IMR-90 (cell line): Measurements from ENCODE around the gene CPNE6. TPM values are rescaled to one million over a fixed set of nuclear protein-coding genes. Genes with fewer than 3 reads are reported as not detected.

ENCODE experiments used
- ATAC-seq: fragments of 200-7000 bp; cut with Tn5 transposase; 2 replicates; pipeline ENCODE4 v1.9.1; 2020; ENCODE audit warnings: low read depth, mild to moderate bottlenecking, moderate library complexity
- BruUV-seq: library from RNA; stranded (reverse); fragments of 400-500 nt; replicated peaks from 2 replicates; lab custom pipeline; 2021; lab: Mats Ljungman, UMichigan
- CTCF ChIA-PET: fragments of 300-600 bp; formaldehyde crosslinking; extraction: SDS; loops from one replicate; lab custom pipeline; 2021; ENCODE audit warnings: antibody characterized with exemption; lab: Yijun Ruan, JAX
- POLR2A ChIA-PET: fragments of 300-600 bp; sonication (Branson Sonifier 250); formaldehyde crosslinking; loops from one replicate; lab custom pipeline; 2022; ENCODE audit warnings: antibody characterized with exemption; ENCODE audit not compliant: unreplicated experiment; lab: Charles Lee
- DNase-seq: peaks from one replicate; pipeline ENCODE4 v3.0.0; 2013
- H2AFZ ChIP-seq: replicated peaks from 2 replicates; pipeline ENCODE3; 2013; ENCODE audit warnings: low read length, mild to moderate bottlenecking; ENCODE audit not compliant: poor library complexity
- H2AK5ac ChIP-seq: 2 replicates; pipeline ENCODE4 v1.6.1; 2013; ENCODE audit warnings: low read depth, low read length, inconsistent platforms
- H2AK9ac ChIP-seq: replicated peaks from 2 replicates; pipeline ENCODE3; 2013; ENCODE audit warnings: mild to moderate bottlenecking, low read depth, low read length, moderate library complexity; ENCODE audit not compliant: poor library complexity
- H2BK120ac ChIP-seq: 2 replicates; pipeline ENCODE4 v1.6.1; 2013; ENCODE audit warnings: low read depth, low read length, inconsistent platforms
- H2BK15ac ChIP-seq: 3 replicates; pipeline ENCODE4 v1.6.1; 2013; ENCODE audit warnings: low read depth, low read length, inconsistent platforms
- H2BK20ac ChIP-seq: 2 replicates; pipeline ENCODE4 v1.6.1; 2013; ENCODE audit warnings: low read depth, mild to moderate bottlenecking, inconsistent platforms, low read length, moderate library complexity
- H2BK5ac ChIP-seq: 2 replicates; pipeline ENCODE4 v1.6.1; 2013; ENCODE audit warnings: mild to moderate bottlenecking, low read depth, low read length, inconsistent platforms; ENCODE audit not compliant: poor library complexity, severe bottlenecking
- H3K14ac ChIP-seq: replicated peaks from 2 replicates; pipeline ENCODE4 v1.6.1; 2013; ENCODE audit warnings: low read depth, low read length, inconsistent platforms
- H3K18ac ChIP-seq: 2 replicates; pipeline ENCODE4 v1.6.1; 2013; ENCODE audit warnings: low read depth, low read length, control low read depth
- H3K23ac ChIP-seq: 2 replicates; pipeline ENCODE4 v1.6.1; 2013; ENCODE audit warnings: low read depth, low read length, inconsistent platforms
- H3K27ac ChIP-seq: 2 replicates; pipeline ENCODE4 v1.5.1; 2013; ENCODE audit warnings: mild to moderate bottlenecking, control low read depth, low read length; ENCODE audit not compliant: insufficient read depth
- H3K27me3 ChIP-seq: 2 replicates; pipeline ENCODE4 v1.6.1; 2013; ENCODE audit warnings: low read length; ENCODE audit not compliant: control insufficient read depth, insufficient read depth
- H3K36me3 ChIP-seq: 2 replicates; pipeline ENCODE4 v1.6.1; 2013; ENCODE audit warnings: low read length, mixed read lengths; ENCODE audit not compliant: control insufficient read depth, insufficient read depth
- H3K4ac ChIP-seq: 2 replicates; pipeline ENCODE4 v1.6.1; 2013; ENCODE audit warnings: low read depth, low read length, inconsistent platforms
- H3K4me1 ChIP-seq: 2 replicates; pipeline ENCODE4 v1.6.1; 2013; ENCODE audit warnings: low read length, mixed read lengths; ENCODE audit not compliant: control insufficient read depth, insufficient read depth
- H3K4me2 ChIP-seq: 2 replicates; pipeline ENCODE4 v1.6.1; 2013; ENCODE audit warnings: low read depth, mild to moderate bottlenecking, control low read depth, low read length, moderate library complexity
- H3K4me3 ChIP-seq: 2 replicates; pipeline ENCODE4 v1.5.1; 2013; ENCODE audit warnings: low read depth, mild to moderate bottlenecking, control low read depth, low read length, moderate library complexity; ENCODE audit not compliant: insufficient read depth
- H3K56ac ChIP-seq: 2 replicates; pipeline ENCODE4 v1.6.1; 2013; ENCODE audit warnings: low read length, inconsistent platforms; ENCODE audit not compliant: insufficient read depth; ENCODE audit errors: extremely low read depth
- H3K79me1 ChIP-seq, 2 experiments: 2 replicates each; pipeline ENCODE4 v1.6.1; 2013; ENCODE audit warnings: low read length in 2 of 2, inconsistent platforms in 1 of 2, low read depth in 1 of 2
- H3K9ac ChIP-seq: 2 replicates; pipeline ENCODE4 v1.6.1; 2013; ENCODE audit warnings: low read depth, low read length, control low read depth
- H3K9me1 ChIP-seq: 2 replicates; pipeline ENCODE4 v1.6.1; 2013; ENCODE audit warnings: low read length, inconsistent platforms; ENCODE audit not compliant: insufficient read depth
- H3K9me3 ChIP-seq: 2 replicates; pipeline ENCODE4 v1.6.1; 2013; ENCODE audit warnings: low read length; ENCODE audit not compliant: control insufficient read depth, insufficient read depth
- H4K20me1 ChIP-seq: 2 replicates; pipeline ENCODE4 v1.6.1; 2013; ENCODE audit warnings: low read length, inconsistent platforms; ENCODE audit not compliant: insufficient read depth
- H4K5ac ChIP-seq: 2 replicates; pipeline ENCODE4 v1.6.1; 2013; ENCODE audit warnings: mild to moderate bottlenecking, low read depth, low read length, control low read depth
- H4K8ac ChIP-seq, 2 experiments: 2 replicates each; pipeline ENCODE4 v1.6.1; 2013; ENCODE audit warnings: low read depth in 2 of 2, low read length in 2 of 2, control low read depth in 1 of 2, inconsistent platforms in 1 of 2
- H4K91ac ChIP-seq: 2 replicates; pipeline ENCODE4 v1.6.1; 2013; ENCODE audit warnings: low read depth, low read length, inconsistent platforms; ENCODE audit not compliant: insufficient read depth
- BHLHE40 ChIP-seq: fragments of 150-350 bp; IDR thresholded peaks from 2 replicates; pipeline ENCODE4 v1.6.1; 2016; ENCODE audit warnings: mild to moderate bottlenecking, low read depth, low read length
- CEBPB ChIP-seq: IDR thresholded peaks from 2 replicates; pipeline ENCODE4 v1.6.1; 2012; ENCODE audit warnings: low read depth, low read length, improper control_type of control experiment
- CHD1 ChIP-seq: IDR thresholded peaks from 2 replicates; pipeline ENCODE4 v1.6.1; 2012; ENCODE audit warnings: low read depth, low read length, improper control_type of control experiment
- FOS ChIP-seq: fragments of 150-350 bp; IDR thresholded peaks from 2 replicates; pipeline ENCODE4 v1.6.1; 2016; ENCODE audit warnings: low read depth, low read length
- NFE2L2 ChIP-seq: fragments of 150-350 bp; IDR thresholded peaks from 2 replicates; pipeline ENCODE4 v1.6.1; 2016; ENCODE audit warnings: low read depth, mild to moderate bottlenecking, low read length
- RCOR1 ChIP-seq: IDR thresholded peaks from 2 replicates; pipeline ENCODE4 v1.6.1; 2012; ENCODE audit warnings: mild to moderate bottlenecking, low read length, improper control_type of control experiment; ENCODE audit not compliant: insufficient replicate concordance
- WGBS, 2 experiments: methylation state at CpG; one replicate each; pipeline versions ENCODE4 v1.1.5 to v1.1.7; 2013; ENCODE audit warnings: missing lambda C conversion rate in 2 of 2; ENCODE audit not compliant: insufficient read length in 1 of 2; ENCODE audit errors: extremely low coverage in 2 of 2; 5-methylcytosine and 5-hydroxymethylcytosine counted together
- dilution Hi-C: fragments of 300-500 bp; cut with HindIII; formaldehyde crosslinking; loops from one replicate; pipeline ENCODE4 v1.14.3; 2018; ENCODE audit warnings: low sequenced_read_pairs; ENCODE audit not compliant: unreplicated experiment
- in situ Hi-C: fragments of 300-500 bp; cut with MboI; formaldehyde crosslinking; loops from 3 replicates; pipeline ENCODE4 v1.14.3; 2019; ENCODE audit warnings: low sequenced_read_pairs, inconsistent platforms, mixed read lengths
- intact Hi-C: fragments of 100-400 bp; cut with micrococcal nuclease; formaldehyde crosslinking; loops from 2 replicates; pipeline ENCODE4 v1.10.0; 2022
- polyA plus RNA-seq, 3 experiments: library from polyadenylated mRNA; depleted of rRNA; stranded (reverse); fragments of >200 nt; gene quantifications; 2 replicates each; pipeline ENCODE4 v1.2.3, GENCODE V29; 2012; ENCODE audit warnings: low replicate concordance in 1 of 3
- total RNA-seq: library from RNA; depleted of rRNA; stranded (reverse); fragments of >200 nt; gene quantifications from 2 replicates; pipeline ENCODE4 v1.2.3, GENCODE V29; 2012
- TF ChIP-seq, protein P1 (sequence below): conservative IDR thresholded peaks from 2 replicates; pipeline ENCODE4 v1.5.1; 2012; ENCODE audit warnings: mild to moderate bottlenecking, low read depth, low read length, improper control_type of control experiment
- TF ChIP-seq, protein P2 (sequence below): fragments of 150-350 bp; IDR thresholded peaks from 2 replicates; pipeline ENCODE4 v1.6.1; 2017; ENCODE audit warnings: mild to moderate bottlenecking, antibody characterized with exemption, low read length, low read depth
- TF ChIP-seq, protein P3 (sequence below): fragments of 150-350 bp; IDR thresholded peaks from 2 replicates; pipeline ENCODE4 v1.6.1; 2016; ENCODE audit warnings: low read depth, mild to moderate bottlenecking, low read length, moderate library complexity, borderline replicate concordance

Gene CPNE6
- total and polyA plus RNA-seq, 2 of the 4 experiments (the other 2 are of a cell fraction): not detected

DNA sequence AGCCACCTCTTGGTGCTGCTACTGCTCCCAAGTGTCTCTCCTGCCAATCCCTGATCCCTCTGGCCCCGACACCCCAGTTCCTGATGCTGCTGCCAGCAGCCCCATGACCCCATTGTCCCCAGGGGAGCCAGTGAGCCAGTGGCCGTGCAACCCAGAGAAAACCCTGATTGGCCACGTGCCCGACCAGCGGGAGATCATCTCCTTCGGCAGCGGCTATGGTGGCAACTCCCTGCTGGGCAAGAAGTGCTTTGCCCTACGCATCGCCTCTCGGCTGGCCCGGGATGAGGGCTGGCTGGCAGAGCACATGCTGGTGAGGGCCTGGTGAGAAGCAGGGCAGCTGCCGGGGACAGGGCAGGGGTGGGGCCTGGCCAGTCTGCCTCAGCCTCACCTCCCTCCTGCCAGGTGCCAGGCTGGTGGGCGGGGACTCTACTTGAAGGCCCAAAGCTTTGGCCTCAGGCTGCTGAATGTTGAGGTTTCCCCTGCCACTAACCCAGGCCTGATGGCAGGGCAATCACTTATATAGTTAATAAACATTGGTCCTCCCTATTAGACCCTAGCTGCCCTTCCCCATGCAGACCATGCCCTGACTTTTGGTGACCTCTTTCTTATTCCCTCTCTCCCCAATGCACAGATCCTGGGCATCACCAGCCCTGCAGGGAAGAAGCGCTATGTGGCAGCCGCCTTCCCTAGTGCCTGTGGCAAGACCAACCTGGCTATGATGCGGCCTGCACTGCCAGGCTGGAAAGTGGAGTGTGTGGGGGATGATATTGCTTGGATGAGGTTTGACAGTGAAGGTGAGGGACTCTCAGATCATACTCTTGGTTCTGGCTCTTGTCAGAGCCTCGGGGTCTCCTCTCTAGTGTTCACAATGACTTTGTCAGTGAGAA, 27.8 kb downstream of the CPNE6 start (continued):
- no peak for TF ChIP-seq RCOR1

DNA sequence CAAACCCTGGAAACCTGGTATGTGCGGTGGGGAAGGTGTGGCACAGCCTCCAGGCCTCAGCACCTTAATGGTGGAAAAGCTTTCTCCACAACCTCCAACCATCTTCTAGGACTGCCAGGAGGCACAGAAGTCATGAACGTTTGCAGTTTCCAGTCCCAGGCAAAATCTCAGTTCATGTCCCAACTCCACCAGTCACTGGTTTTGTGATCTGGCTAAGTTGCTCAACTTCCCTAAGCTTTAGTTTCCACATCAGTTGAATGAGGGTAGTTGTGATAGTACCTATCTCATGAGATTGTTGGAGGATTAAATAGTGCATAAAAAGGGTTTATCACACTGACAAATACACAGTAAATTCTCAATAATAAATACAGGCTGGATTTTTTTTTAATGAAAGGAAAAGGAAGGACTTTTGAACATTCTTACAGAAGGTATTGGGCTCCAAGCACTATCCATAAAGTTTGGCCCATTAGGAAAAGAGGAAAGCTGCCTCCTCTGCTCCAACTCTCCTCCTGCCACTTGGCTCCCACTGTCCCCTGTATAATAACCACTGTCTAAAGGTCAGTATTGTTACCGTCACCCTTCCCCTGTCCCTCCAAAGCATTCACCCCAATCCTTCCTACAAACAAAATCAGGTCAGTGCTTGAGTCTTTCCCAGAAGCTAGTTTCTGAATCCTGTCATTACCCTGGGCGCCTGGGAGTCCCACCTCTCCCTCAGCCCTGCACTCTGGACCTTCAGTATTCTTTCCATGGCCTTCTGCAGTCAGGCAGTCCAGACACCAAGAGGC, 29.0 kb downstream of the CPNE6 start:
- H2AK5ac ChIP-seq: no peak overlapping the region
- no peak for ATAC-seq
- no peak overlapping the region for H4K5ac ChIP-seq
- H3K9me3 ChIP-seq: no peaks in the 10 kb centered on the region; the same call in 1 of the 2 replicates
- no peak overlapping the region for H3K18ac ChIP-seq
- peaks cover 45% of the 10 kb centered on the region for H3K36me3 ChIP-seq
- H4K20me1 ChIP-seq: peaks cover 19% of the 10 kb centered on the region; the same call in 1 of the 2 replicates
- no peak overlapping the region for H4K91ac ChIP-seq
- H2BK20ac ChIP-seq: no peak overlapping the region
- dilution Hi-C loops (no loop called here), intact Hi-C loops (no loop called here), in situ Hi-C loops (no loop called here)
- ChIA-PET CTCF (no interaction called here), POLR2A (no interaction called here)
- peaks cover 17% of the 10 kb centered on the region for H3K9me1 ChIP-seq
- peaks cover 4% of the 10 kb centered on the region for H3K4me1 ChIP-seq
- H2BK120ac ChIP-seq: no peak overlapping the region
- H3K23ac ChIP-seq: no peak overlapping the region; the same call in 1 of the 2 replicates
- no peak overlapping the region for H2AFZ ChIP-seq
- no peak overlapping the region for H3K4me3 ChIP-seq
- no peak overlapping the region for H2BK15ac ChIP-seq
- H3K14ac ChIP-seq: no peak overlapping the region
- H3K4me2 ChIP-seq: no peak overlapping the region
- H3K27me3 ChIP-seq: no peaks in the 10 kb centered on the region
- H3K4ac ChIP-seq: no peak overlapping the region
- no peak overlapping the region for H2AK9ac ChIP-seq
- no peak overlapping the region for H2BK5ac ChIP-seq
- 100% methylated on average over 1 of the region's 4 CpGs; no CpG with 5 or more reads in 1 of the 2 experiments for WGBS, 2 experiments
- H3K79me1 ChIP-seq: peaks cover 14 to 31% of the 10 kb centered on the region in 2 experiments
- no peak for TF ChIP-seq RCOR1
- no peak for TF ChIP-seq CHD1
- no peak for TF ChIP-seq BHLHE40
- TF ChIP-seq, protein P1, sequence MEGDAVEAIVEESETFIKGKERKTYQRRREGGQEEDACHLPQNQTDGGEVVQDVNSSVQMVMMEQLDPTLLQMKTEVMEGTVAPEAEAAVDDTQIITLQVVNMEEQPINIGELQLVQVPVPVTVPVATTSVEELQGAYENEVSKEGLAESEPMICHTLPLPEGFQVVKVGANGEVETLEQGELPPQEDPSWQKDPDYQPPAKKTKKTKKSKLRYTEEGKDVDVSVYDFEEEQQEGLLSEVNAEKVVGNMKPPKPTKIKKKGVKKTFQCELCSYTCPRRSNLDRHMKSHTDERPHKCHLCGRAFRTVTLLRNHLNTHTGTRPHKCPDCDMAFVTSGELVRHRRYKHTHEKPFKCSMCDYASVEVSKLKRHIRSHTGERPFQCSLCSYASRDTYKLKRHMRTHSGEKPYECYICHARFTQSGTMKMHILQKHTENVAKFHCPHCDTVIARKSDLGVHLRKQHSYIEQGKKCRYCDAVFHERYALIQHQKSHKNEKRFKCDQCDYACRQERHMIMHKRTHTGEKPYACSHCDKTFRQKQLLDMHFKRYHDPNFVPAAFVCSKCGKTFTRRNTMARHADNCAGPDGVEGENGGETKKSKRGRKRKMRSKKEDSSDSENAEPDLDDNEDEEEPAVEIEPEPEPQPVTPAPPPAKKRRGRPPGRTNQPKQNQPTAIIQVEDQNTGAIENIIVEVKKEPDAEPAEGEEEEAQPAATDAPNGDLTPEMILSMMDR: no peak
- no peak for TF ChIP-seq NFE2L2
- no peak for TF ChIP-seq CEBPB
- TF ChIP-seq FOS: no peak
- TF ChIP-seq, protein P2, sequence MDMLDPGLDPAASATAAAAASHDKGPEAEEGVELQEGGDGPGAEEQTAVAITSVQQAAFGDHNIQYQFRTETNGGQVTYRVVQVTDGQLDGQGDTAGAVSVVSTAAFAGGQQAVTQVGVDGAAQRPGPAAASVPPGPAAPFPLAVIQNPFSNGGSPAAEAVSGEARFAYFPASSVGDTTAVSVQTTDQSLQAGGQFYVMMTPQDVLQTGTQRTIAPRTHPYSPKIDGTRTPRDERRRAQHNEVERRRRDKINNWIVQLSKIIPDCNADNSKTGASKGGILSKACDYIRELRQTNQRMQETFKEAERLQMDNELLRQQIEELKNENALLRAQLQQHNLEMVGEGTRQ: no peak
- TF ChIP-seq, protein P3, sequence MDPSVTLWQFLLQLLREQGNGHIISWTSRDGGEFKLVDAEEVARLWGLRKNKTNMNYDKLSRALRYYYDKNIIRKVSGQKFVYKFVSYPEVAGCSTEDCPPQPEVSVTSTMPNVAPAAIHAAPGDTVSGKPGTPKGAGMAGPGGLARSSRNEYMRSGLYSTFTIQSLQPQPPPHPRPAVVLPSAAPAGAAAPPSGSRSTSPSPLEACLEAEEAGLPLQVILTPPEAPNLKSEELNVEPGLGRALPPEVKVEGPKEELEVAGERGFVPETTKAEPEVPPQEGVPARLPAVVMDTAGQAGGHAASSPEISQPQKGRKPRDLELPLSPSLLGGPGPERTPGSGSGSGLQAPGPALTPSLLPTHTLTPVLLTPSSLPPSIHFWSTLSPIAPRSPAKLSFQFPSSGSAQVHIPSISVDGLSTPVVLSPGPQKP: no peak
- H3K56ac ChIP-seq: no peak overlapping the region
- DNase-seq: no peak
- no TSS peak for BruUV-seq
- H3K9ac ChIP-seq: no peak overlapping the region
- H4K8ac ChIP-seq: no peak overlapping the region
- no peak overlapping the region for H3K27ac ChIP-seq
